ENCODE data around the gene LARP7. TPM values are rescaled to one million over a fixed set of nuclear protein-coding genes. Genes with fewer than 3 reads are reported as not detected.

Gene LARP7
- 65.2 and 67.4 TPM in 2 replicates for polyA plus RNA-seq (2013)

- H3K4ac ChIP-seq (ENCODE audit: low read depth, low read length) = peak within 1 kb of the TSS; percentile 40
- peak within 1 kb of the TSS; percentile 69 for H3K27ac ChIP-seq (ENCODE audit: low read depth, low read length)
- peak within 1 kb of the TSS; percentile 88 for H4K8ac ChIP-seq (ENCODE audit: low read depth, low read length)
- peak within 1 kb of the TSS; percentile 70 for H2BK120ac ChIP-seq (ENCODE audit: insufficient read depth, low read length, poor library complexity)
- WGBS (ENCODE audit: extremely low coverage, insufficient coverage, insufficient read length) = no CpG with 5 or more reads among the region's 66 CpGs
- H3K18ac ChIP-seq (ENCODE audit: low read length) = peak within 1 kb of the TSS; percentile 25
- peak within 1 kb of the TSS; percentile 82 for H2AFZ ChIP-seq (ENCODE audit: insufficient read depth, low read length, poor library complexity)
- H3K79me1 ChIP-seq (ENCODE audit: low read length) = peaks cover 2% of the 10 kb centered on the region
- peak within 1 kb of the TSS; percentile 70 for H4K12ac ChIP-seq (ENCODE audit: low read depth, low read length)
- peak within 1 kb of the TSS; percentile 67 for H3K14ac ChIP-seq (ENCODE audit: low read length)
- peak within 1 kb of the TSS; percentile 89 for H4K91ac ChIP-seq (ENCODE audit: low read depth, low read length)
- no peak within 1 kb of the TSS for H3K23ac ChIP-seq (ENCODE audit: low read length)
- H3K4me3 ChIP-seq (ENCODE audit: low read depth, low read length) = peak within 1 kb of the TSS; percentile 86
- H2BK12ac ChIP-seq (ENCODE audit: low read length) = no peak within 1 kb of the TSS
- DNase-seq = peak; percentile 99 to 100
- peak within 1 kb of the TSS; percentile 72 for H3K4me2 ChIP-seq (ENCODE audit: low read length)
- no peak within 1 kb of the TSS for H2AK5ac ChIP-seq (ENCODE audit: low read length)
- no peaks in the 10 kb centered on the region for H3K27me3 ChIP-seq (ENCODE audit: insufficient read depth, low read length)
- peak within 1 kb of the TSS; percentile 74 for H2BK5ac ChIP-seq (ENCODE audit: low read depth, low read length, poor library complexity)
- H3K36me3 ChIP-seq (ENCODE audit: control insufficient read depth in 1 of 2, insufficient read depth in 2 of 2, low read length in 2 of 2) = peaks cover 0 to 2% of the 10 kb centered on the region in 2 experiments
- peak within 1 kb of the TSS; percentile 76 for H3K9ac ChIP-seq (ENCODE audit: low read length)
- peaks cover 1% of the 10 kb centered on the region for H3K79me2 ChIP-seq (ENCODE audit: control insufficient read depth, insufficient read depth, low read length, poor library complexity)
- no peaks in the 10 kb centered on the region for H3K9me3 ChIP-seq (ENCODE audit: insufficient read depth, low read depth, low read length)
- H3K4me1 ChIP-seq (ENCODE audit: control insufficient read depth in 1 of 2, insufficient read depth in 2 of 2, low read length in 2 of 2) = peaks cover 3 to 6% of the 10 kb centered on the region in 2 experiments
Observed at GRCh38 chr4:112636688-112637551, at the start of gene LARP7, which contains the start of gene ZGRF1. Gene LARP7 (plus strand): TSS chr4:112637143. CDS start chr4:112644670, 7,527 bp downstream. Gene ZGRF1 (minus strand): TSS chr4:112636909. CDS start chr4:112633176, 3,733 bp downstream.

GRCh38 chr4:112589206-112589605 lies 47.7 kb upstream of the LARP7 start:
- no peak overlapping the region for H3K23ac ChIP-seq (ENCODE audit: low read length)
- H3K9ac ChIP-seq (ENCODE audit: low read length) = no peak overlapping the region
- H2BK5ac ChIP-seq (ENCODE audit: low read depth, low read length, poor library complexity) = no peak overlapping the region
- no peak overlapping the region for H3K18ac ChIP-seq (ENCODE audit: low read length)
- no peak overlapping the region for H4K12ac ChIP-seq (ENCODE audit: low read depth, low read length)
- no peak overlapping the region for H3K4ac ChIP-seq (ENCODE audit: low read depth, low read length)
- peaks cover 0 to 2% of the 10 kb centered on the region in 2 experiments for H3K36me3 ChIP-seq (ENCODE audit: control insufficient read depth in 1 of 2, insufficient read depth in 2 of 2, low read length in 2 of 2)
- no peaks in the 10 kb centered on the region for H3K79me2 ChIP-seq (ENCODE audit: control insufficient read depth, insufficient read depth, low read length, poor library complexity)
- H3K4me3 ChIP-seq (ENCODE audit: low read depth, low read length) = no peak overlapping the region
- no peaks in the 10 kb centered on the region for H3K27me3 ChIP-seq (ENCODE audit: insufficient read depth, low read length)
- no peak overlapping the region for H2BK120ac ChIP-seq (ENCODE audit: insufficient read depth, low read length, poor library complexity)
- H4K8ac ChIP-seq (ENCODE audit: low read depth, low read length) = no peak overlapping the region
- no peak for DNase-seq
- no peak overlapping the region for H3K4me2 ChIP-seq (ENCODE audit: low read length)
- H2AFZ ChIP-seq (ENCODE audit: insufficient read depth, low read length, poor library complexity) = no peak overlapping the region
- no peak overlapping the region for H4K91ac ChIP-seq (ENCODE audit: low read depth, low read length)
- H3K27ac ChIP-seq (ENCODE audit: low read depth, low read length) = no peak overlapping the region
- H3K79me1 ChIP-seq (ENCODE audit: low read length) = no peaks in the 10 kb centered on the region
- H3K9me3 ChIP-seq (ENCODE audit: insufficient read depth, low read depth, low read length) = no peaks in the 10 kb centered on the region
- peaks cover 0 to 4% of the 10 kb centered on the region in 2 experiments for H3K4me1 ChIP-seq (ENCODE audit: control insufficient read depth in 1 of 2, insufficient read depth in 2 of 2, low read length in 2 of 2)
- no peak overlapping the region for H2AK5ac ChIP-seq (ENCODE audit: low read length)
- H3K14ac ChIP-seq (ENCODE audit: low read length) = no peak overlapping the region
- no peak overlapping the region for H2BK12ac ChIP-seq (ENCODE audit: low read length)

GRCh38 chr4:112591593-112591992 lies 45.4 kb upstream of the LARP7 start:
- no peak overlapping the region for H4K91ac ChIP-seq (ENCODE audit: low read depth, low read length)
- H2AK5ac ChIP-seq (ENCODE audit: low read length) = no peak overlapping the region
- no peak overlapping the region for H3K4me3 ChIP-seq (ENCODE audit: low read depth, low read length)
- H3K9me3 ChIP-seq (ENCODE audit: insufficient read depth, low read depth, low read length) = no peaks in the 10 kb centered on the region
- H3K4me1 ChIP-seq (ENCODE audit: control insufficient read depth in 1 of 2, insufficient read depth in 2 of 2, low read length in 2 of 2) = peaks cover 0 to 4% of the 10 kb centered on the region in 2 experiments
- no peak overlapping the region for H2BK12ac ChIP-seq (ENCODE audit: low read length)
- no peak overlapping the region for H3K14ac ChIP-seq (ENCODE audit: low read length)
- no peak overlapping the region for H4K8ac ChIP-seq (ENCODE audit: low read depth, low read length)
- WGBS (ENCODE audit: extremely low coverage, insufficient coverage, insufficient read length) = no CpG with 5 or more reads among the region's 1 CpG
- no peak overlapping the region for H3K9ac ChIP-seq (ENCODE audit: low read length)
- H3K23ac ChIP-seq (ENCODE audit: low read length) = no peak overlapping the region
- no peaks in the 10 kb centered on the region for H3K79me2 ChIP-seq (ENCODE audit: control insufficient read depth, insufficient read depth, low read length, poor library complexity)
- DNase-seq = no peak
- H4K12ac ChIP-seq (ENCODE audit: low read depth, low read length) = no peak overlapping the region
- H3K79me1 ChIP-seq (ENCODE audit: low read length) = no peaks in the 10 kb centered on the region
- no peak overlapping the region for H3K4ac ChIP-seq (ENCODE audit: low read depth, low read length)
- no peak overlapping the region for H3K4me2 ChIP-seq (ENCODE audit: low read length)
- H3K18ac ChIP-seq (ENCODE audit: low read length) = no peak overlapping the region
- no peak overlapping the region for H2AFZ ChIP-seq (ENCODE audit: insufficient read depth, low read length, poor library complexity)
- H3K36me3 ChIP-seq (ENCODE audit: control insufficient read depth in 1 of 2, insufficient read depth in 2 of 2, low read length in 2 of 2) = no peaks in the 10 kb centered on the region
- no peak overlapping the region for H3K27ac ChIP-seq (ENCODE audit: low read depth, low read length)
- H2BK5ac ChIP-seq (ENCODE audit: low read depth, low read length, poor library complexity) = no peak overlapping the region
- H3K27me3 ChIP-seq (ENCODE audit: insufficient read depth, low read length) = no peaks in the 10 kb centered on the region
- no peak overlapping the region for H2BK120ac ChIP-seq (ENCODE audit: insufficient read depth, low read length, poor library complexity)

GRCh38 chr4:112592717-112593116 lies 44.2 kb upstream of the LARP7 start:
- Histone ChIP-seq H4K91ac (ENCODE audit: low read depth, low read length) (no peak overlapping the region), H2AFZ (ENCODE audit: insufficient read depth, low read length, poor library complexity) (no peak overlapping the region), H2BK5ac (ENCODE audit: low read depth, low read length, poor library complexity) (no peak overlapping the region), H2BK12ac (ENCODE audit: low read length) (no peak overlapping the region), H3K14ac (ENCODE audit: low read length) (no peak overlapping the region), H3K23ac (ENCODE audit: low read length) (no peak overlapping the region), H3K36me3 (ENCODE audit: control insufficient read depth in 1 of 2, insufficient read depth in 2 of 2, low read length in 2 of 2) (no peaks in the 10 kb centered on the region), H4K12ac (ENCODE audit: low read depth, low read length) (no peak overlapping the region), H3K9ac (ENCODE audit: low read length) (no peak overlapping the region), H3K4me3 (ENCODE audit: low read depth, low read length) (no peak overlapping the region), H3K79me2 (ENCODE audit: control insufficient read depth, insufficient read depth, low read length, poor library complexity) (no peaks in the 10 kb centered on the region), H2BK120ac (ENCODE audit: insufficient read depth, low read length, poor library complexity) (no peak overlapping the region), H3K18ac (ENCODE audit: low read length) (no peak overlapping the region), H3K4me1 (ENCODE audit: control insufficient read depth in 1 of 2, insufficient read depth in 2 of 2, low read length in 2 of 2) (peaks cover 0 to 4% of the 10 kb centered on the region in 2 experiments), H3K79me1 (ENCODE audit: low read length) (no peaks in the 10 kb centered on the region), H3K4me2 (ENCODE audit: low read length) (no peak overlapping the region), H3K27ac (ENCODE audit: low read depth, low read length) (no peak overlapping the region), H2AK5ac (ENCODE audit: low read length) (no peak overlapping the region), H3K9me3 (ENCODE audit: insufficient read depth, low read depth, low read length) (no peaks in the 10 kb centered on the region), H3K4ac (ENCODE audit: low read depth, low read length) (no peak overlapping the region), H3K27me3 (ENCODE audit: insufficient read depth, low read length) (no peaks in the 10 kb centered on the region), H4K8ac (ENCODE audit: low read depth, low read length) (no peak overlapping the region)
- no peak for DNase-seq
